IPS-11a (cell line): ENCODE data around the gene HDAC9.

Experiments used
- H3K4me3 ChIP-seq: one replicate; pipeline ENCODE4 v1.5.1; 2013; ENCODE audit warnings: low read depth, low read length, control low read depth

HDAC9 gene

GRCh38 chr7:18771834-18772566, 276.5 kb downstream of the HDAC9 start:
- H3K4me3 ChIP-seq: no peak overlapping the region

DNA sequence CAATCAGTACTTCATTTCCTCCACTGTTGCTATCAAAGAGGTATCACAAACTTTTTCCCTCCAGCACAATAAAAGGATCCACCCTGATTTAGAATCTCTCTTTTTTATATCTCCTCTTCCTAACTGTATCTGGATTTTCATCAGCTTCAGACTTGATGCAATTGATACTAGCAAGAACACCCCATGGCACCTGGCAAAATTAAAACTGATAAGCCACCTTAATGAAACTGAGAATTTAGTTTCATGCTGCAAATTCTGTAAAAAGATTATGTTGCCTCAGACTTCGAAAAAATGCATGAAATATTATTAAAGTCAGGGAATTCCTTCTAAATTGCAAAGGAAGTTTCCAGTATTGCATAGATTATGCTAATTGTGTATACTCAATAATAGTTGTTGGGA, 277.0 kb downstream of the HDAC9 start:
- H3K4me3 ChIP-seq: no peak overlapping the region

DNA sequence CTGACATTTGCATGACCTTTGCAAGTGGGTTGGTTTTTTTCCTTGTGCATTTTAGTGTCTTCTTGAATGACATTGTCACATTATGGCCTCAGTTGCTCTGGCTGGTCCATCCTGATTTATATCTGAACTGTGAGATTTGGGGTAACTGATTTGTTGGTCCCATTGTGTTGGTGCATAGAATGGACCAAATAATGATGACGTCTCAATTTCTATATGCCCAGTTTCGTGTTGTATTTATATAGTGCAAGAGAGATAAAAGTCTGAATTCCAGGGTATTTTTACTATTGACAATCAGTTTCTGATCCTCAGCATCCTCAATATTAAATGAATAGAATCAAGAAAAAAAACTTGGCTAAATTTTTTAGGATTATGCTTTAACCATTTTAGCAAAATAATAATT, 281.8 kb downstream of the HDAC9 start:
- no peak overlapping the region for H3K4me3 ChIP-seq

GRCh38 chr7:18778594-18778993, 283.0 kb downstream of the HDAC9 start:
- H3K4me3 ChIP-seq: no peak overlapping the region

GRCh38 chr7:18780266-18780665, 284.7 kb downstream of the HDAC9 start:
- no peak overlapping the region for H3K4me3 ChIP-seq

DNA sequence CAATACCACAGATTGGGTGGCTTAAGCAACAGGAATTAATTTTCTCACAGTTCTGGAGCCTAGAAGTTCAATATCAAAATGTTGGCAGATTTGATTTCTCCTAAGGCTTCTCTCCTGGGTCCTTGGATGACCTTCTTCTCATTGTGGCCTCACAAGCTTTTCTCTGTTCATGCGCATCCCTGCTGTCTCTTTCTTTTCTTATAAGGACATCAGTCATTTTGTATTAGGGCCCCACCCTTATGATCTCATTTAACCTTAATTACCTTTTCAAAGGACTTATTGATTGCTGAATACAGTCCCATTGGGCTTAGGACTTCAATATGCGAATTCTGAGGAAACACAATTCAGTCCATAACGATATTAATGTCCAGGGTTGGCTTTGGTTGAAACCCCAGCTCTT, 285.4 kb downstream of the HDAC9 start:
- no peak overlapping the region for H3K4me3 ChIP-seq

- no peak overlapping the region for H3K4me3 ChIP-seq
Observed at GRCh38 chr7:18786196-18786727, 290.7 kb downstream of the HDAC9 start.

DNA sequence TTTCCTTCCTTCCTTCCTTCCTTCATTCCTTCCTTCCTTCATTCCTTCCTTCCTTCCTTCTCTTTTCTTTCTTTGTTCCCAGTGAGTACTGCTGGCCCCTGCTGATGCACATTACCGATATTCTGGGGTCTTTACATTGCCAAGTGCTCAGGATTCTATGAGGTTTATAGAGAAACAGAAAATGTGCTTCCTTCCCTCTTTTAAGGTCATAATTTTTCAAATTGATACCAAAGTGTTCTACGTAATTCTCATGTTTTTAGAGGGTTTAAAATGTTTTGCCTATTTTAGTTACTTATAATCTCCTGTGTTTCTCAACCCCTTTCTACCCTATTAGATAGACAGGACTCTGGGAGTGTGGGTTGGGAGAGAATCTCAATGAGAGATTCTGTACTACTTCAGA, 291.2 kb downstream of the HDAC9 start:
- no peak overlapping the region for H3K4me3 ChIP-seq

DNA sequence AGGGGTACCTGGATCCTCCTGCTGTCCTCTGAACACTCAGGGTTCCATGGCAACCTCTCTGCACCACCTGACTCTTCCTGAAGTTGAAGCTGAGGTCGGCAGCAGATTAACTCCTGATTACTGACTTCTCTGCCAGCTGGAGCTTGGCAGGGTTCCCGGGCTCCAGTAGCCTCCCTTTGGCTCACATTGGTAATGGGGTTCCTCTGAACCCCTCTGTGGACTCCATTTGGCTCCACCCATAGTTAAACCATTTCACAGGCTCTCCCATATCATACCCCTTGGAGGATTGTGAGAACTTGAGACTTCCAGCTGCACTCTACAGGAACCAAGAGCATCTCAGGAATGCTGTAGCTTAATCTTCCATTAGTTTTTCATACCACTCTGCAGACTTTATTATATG, 292.5 kb downstream of the HDAC9 start:
- no peak overlapping the region for H3K4me3 ChIP-seq

- no peak overlapping the region for H3K4me3 ChIP-seq
Observed at GRCh38 chr7:18792871-18793595, 297.5 kb downstream of the HDAC9 start.

DNA sequence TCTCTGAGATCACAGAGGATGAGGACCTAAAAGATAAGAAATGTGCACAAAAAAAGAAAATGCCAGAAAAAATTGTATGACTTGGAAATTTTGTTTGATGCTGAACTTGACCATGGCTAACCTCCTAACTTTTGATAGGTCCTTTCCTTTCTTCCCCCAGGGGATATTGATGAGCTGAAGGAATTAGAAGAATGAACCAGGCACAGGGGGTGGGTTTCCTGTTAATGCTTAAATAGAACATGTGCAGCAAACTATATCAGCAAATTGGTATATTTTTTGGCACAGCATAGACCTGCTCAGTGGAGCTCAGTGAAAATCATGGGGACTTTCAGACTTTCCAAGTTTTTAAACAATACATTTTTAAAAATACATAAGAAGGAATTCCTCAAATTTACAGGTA, 300.7 kb downstream of the HDAC9 start:
- H3K4me3 ChIP-seq: no peak overlapping the region

DNA sequence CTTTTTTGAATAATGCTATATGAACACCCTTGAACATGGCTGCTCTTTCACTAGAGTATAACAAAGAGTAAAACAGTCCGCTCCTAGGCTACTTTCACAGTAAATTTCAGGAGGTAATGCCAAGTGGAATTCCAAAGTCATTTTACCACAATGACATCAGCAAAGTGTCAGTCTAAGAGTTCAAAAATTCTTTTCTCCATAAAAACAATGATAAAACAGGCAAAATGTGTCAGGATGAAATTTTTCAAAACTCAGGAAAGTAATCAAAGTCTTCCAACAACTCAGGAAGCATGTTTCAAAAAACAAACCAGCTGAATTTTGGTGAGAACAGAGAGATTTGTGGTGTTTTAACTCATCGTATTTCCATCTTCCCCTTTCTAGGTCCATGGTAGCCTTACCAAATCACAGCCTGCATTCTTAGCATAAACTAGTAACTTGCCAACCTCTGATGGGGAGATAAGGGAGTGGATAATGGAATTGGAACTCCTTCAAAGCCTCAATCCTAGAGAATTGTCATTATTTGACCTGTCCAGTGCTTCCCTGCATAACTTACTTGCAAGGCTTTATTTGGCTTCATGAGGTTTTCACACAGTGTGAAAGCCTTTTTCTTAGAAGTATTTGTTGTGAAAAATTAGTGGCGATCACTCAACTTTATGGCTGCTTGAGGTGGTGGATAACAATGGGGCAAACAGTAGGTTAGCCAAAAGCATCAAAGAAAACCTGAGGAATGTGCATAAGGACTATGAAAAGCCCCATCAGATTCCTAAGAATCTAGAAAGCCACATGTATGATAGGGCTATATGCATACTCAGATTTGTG, 302.7 kb downstream of the HDAC9 start:
- no peak overlapping the region for H3K4me3 ChIP-seq

DNA sequence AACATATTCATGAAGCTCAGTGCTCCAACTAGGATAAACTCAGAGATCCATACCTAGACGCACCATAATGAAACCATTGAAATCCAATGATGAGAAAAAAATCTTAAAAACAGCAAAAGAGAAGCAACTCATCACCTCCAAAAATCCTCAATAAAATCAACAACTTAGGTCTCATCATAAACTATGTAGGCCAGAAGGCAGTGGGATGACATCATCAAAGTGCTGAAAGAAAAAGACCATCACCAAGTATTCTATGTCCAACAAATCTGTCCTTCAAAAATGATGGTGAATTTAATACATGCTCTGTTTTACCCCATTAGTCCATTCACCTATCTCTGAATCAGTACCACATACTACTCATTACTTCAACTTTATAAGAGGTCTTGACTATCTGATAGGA, 304.4 kb downstream of the HDAC9 start:
- no peak overlapping the region for H3K4me3 ChIP-seq

DNA sequence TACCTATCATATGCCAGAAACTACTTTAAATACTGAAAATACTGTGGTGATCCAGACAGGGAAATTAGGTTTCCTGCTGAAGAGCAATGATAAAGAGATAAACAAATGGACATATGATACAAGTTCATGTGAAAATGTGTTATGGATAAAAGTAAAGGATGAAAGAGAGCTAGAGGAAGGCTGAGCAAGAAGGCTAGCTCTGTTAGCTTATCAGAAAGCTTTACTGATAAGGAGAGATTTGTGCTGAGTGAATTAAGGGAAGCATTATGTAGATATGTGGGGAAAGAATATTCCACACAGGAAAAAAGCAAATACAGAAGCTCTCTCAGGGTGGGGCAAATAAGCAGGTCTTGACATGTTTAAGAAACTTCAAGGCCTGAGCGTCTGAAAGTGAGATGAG, 308.4 kb downstream of the HDAC9 start:
- H3K4me3 ChIP-seq: no peak overlapping the region

DNA sequence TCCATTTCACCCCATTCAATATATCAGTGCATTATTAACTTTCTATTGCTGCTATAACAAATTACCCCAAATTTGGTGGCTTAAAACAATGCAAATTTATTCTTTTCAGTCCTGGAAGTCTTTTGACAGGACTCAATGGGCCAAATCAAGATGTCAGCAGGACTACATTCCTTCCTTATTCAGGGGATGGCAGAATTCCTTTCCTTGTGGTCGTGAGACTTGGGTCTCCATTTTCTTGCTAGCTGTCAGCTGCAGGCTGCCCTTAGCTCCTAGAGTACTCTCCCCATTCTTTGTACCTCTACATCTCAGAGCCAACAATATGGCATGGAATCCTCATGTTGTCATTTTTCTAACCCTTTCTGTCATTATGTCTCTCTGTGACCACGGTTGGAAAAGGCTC, 310.6 kb downstream of the HDAC9 start:
- H3K4me3 ChIP-seq: no peak overlapping the region

DNA sequence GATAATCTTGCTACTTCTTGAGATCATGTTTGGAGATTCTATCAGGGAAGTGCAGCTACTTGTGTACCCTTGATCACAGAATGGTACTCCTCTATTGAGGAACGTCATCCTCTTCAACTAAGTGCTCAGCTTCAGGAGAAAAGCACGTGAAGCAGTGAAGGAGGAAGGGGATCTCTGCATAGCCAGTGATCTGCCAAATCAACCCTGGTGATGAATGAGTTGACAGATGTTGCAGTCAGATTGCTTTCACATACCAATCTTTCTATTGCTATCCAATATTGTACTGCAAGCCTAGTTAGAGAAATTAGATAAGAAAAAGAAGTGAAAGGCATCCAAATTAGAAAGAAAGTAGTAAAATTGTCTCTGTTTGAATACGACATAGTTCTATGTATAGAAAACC, 312.5 kb downstream of the HDAC9 start:
- H3K4me3 ChIP-seq: no peak overlapping the region

DNA sequence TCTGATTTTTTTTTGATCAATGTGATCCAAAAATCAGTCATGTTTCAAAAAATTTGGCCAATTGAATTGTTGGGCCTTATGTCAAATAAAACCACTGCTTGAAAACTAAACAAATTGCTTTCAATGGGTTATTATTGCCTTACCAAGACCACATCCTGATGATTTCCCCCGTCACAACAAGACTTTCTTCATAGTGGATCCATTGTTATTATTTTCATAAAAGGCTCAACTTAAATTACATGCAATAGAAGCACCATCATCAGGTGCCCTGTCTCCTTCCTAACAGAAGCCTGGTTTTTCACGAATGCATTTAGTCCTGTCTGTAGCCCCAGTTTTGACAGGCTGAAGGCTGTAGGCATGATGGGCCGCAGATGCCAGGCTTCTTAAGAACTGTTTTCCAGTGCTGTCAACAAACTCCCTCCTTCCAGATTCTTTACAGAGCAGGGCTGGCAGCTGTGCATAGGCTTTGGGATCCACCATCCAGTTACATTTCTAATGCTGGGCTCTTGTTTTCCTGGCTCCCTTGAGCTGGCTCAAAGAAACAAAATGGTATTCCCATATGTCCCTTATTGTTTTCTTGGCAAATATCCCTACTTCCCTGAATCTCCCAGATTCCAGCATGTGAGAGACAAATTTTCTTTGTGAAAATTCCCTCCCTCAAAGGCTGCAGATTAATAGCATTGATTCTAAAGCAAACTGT, 319.9 kb downstream of the HDAC9 start:
- no peak overlapping the region for H3K4me3 ChIP-seq

GRCh38 chr7:18820981-18821380, 325.4 kb downstream of the HDAC9 start:
- H3K4me3 ChIP-seq: no peak overlapping the region

DNA sequence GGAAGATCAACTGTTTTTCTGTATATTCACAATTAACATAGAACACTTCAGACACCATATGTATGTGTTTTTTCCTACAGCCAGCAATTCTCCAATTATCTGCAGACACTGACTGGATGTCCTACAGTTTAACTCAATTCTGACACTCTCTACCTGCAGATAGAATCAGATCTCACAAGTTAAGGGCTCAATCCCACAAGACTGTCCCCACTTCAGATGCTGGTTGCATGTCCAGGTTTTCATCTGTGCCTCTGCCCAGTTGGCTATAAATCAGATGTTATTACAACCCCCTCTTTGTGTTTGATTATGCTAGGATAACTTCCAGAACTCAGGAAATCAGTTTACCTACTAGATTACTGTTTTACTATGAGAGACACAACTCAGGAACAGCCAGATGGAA, 326.0 kb downstream of the HDAC9 start:
- no peak overlapping the region for H3K4me3 ChIP-seq

DNA sequence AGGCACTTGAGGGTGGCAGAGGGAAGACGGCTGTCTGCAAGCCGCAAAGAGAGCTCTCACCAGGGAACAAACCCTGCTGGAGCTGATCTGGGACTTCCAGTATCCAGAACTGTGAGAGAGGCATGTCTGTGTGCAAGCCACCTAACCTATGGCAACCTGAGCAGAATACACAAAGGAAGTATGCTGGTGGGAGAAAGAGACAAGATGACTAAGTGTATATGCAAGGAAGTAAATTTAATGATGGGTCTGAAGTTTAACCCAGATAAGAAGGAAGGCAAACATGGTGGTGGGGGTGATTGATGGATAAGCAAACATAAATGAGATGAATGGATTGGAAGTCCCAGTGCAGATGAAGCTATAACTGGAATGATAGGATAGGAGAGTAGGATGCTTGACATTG, 328.6 kb downstream of the HDAC9 start:
- H3K4me3 ChIP-seq: no peak overlapping the region
